Inflammatory macrophage treated with lipopolysaccharide for 1 hour (primary cell): ENCODE data around the gene KCNF1.

Experiments
- DNase-seq, 2 donors: peaks; one replicate each; pipeline ENCODE4 v3.0.0-alpha.2; 2020 to 2022

The KCNF1 gene

DNA sequence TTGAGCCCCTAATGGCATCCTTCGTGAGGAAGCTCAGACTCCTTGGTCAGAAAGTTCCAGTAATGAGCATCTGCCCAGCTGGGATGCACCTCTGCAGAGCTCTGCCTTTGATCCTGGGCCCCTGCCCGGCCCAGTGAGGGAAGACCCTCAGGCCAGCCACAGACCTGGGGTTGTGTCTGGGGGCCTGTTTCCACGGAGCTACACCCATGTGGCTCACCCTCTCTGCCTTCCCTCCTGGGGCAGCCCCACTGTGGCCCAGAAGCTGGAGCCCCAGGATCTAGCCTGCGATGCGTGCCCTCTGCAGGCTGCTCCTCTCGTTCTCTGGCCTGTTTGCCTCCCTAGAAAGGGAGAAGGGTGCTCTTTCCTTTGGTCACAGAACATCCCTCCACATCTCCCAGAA lies 9.8 kb downstream of the KCNF1 start:
- no peak for DNase-seq

GRCh38 chr2:10922307-10923007 lies 10.7 kb downstream of the KCNF1 start:
- DNase-seq: no peak

GRCh38 chr2:10923008-10923375 lies 11.3 kb downstream of the KCNF1 start:
- no peak for DNase-seq

GRCh38 chr2:10923965-10924364 lies 12.2 kb downstream of the KCNF1 start:
- no peak for DNase-seq

- no peak for DNase-seq
Measured at GRCh38 chr2:10924441-10924840, 12.7 kb downstream of the KCNF1 start.

DNA sequence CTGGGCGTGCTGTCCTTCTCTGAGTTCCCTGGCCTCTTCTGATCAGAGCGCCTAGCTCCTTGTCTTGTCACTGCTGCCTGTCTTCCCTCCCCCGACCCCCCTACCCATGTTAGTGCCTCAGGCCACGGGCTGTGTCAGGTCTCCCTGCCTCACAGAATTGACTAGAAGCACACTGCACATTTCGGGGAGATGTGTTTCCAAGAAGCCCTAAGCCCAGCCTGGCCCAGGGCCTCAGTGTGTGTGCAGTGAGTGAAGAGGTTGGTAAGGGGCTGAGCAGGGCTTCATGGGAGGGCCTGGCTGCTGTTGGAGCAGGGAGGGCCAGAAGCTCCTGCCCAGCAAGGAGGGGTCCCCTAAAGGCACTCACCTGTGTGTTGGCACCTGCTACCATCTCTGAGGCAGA lies 13.1 kb downstream of the KCNF1 start:
- DNase-seq: no peak

- no peak for DNase-seq
Measured at GRCh38 chr2:10926191-10926820, 14.6 kb downstream of the KCNF1 start.

DNA sequence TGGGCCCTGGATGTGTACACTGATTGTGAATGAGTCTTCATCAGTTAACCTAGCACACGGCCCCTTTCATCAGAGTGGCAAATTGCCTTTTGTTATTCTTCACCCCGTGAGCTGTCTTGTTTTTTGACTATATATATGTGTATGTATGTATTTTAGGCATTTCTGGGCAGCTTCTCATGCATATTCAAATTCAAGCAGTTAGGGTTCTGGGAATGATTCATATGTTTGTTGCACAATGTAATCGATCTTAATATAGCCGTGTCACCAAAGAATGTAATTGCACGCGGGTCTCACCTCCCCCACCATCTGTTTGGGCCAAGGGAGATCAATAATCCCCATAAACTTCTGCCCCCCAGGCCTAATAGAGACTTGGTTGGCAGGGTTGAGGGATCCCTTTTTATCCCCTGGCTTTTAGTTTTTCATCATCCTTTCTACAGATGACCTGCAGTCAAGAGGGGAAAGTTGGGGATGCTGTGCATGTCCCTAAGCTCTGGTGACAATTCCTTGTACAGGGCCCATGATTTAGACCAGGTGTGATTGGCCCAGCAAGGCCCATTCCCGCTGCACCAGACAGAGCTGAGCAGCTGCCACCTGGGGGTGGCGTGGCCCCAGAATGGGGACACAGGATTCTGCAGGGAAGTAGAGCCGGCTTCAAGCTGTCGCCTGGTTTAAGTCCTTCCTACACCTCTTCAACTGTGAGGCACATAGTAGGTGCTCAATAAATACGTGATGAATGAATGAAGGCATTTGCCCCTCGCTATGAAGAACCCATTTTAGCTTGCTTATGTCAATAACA lies 19.2 kb downstream of the KCNF1 start:
- DNase-seq: no peak

GRCh38 chr2:10931710-10932255 lies 20.0 kb downstream of the KCNF1 start:
- no peak for DNase-seq

GRCh38 chr2:10932345-10933151 lies 20.8 kb downstream of the KCNF1 start:
- DNase-seq: no peak

DNA sequence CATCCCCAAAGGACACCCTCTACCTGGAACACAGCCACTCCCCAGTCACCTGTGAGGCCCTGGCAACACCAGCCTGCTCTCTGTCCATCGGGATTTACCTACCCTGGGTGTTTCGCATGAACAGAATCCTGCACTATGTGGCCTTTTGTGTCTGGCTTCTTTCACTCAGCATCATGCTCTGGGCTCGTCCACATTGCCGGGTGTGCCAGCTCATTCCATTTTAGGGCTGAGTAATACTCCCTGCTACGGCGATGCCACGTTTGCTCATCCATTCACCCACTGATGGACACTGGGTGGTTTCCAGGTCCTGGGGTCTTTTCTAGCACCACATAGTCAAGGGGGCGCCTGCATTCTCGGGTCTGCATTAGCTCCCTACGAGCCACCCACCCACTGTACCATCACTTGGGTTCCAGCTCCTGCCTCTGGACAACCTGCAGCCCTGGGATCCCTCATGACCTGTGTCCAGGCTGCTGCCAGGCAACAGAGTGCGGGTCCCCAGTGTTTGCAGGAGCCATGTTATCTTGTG lies 22.0 kb downstream of the KCNF1 start:
- DNase-seq: no peak

GRCh38 chr2:10934308-10934978 lies 22.7 kb downstream of the KCNF1 start:
- DNase-seq: no peak

- no peak for DNase-seq
Measured at GRCh38 chr2:10934979-10935350, 23.2 kb downstream of the KCNF1 start.

DNA sequence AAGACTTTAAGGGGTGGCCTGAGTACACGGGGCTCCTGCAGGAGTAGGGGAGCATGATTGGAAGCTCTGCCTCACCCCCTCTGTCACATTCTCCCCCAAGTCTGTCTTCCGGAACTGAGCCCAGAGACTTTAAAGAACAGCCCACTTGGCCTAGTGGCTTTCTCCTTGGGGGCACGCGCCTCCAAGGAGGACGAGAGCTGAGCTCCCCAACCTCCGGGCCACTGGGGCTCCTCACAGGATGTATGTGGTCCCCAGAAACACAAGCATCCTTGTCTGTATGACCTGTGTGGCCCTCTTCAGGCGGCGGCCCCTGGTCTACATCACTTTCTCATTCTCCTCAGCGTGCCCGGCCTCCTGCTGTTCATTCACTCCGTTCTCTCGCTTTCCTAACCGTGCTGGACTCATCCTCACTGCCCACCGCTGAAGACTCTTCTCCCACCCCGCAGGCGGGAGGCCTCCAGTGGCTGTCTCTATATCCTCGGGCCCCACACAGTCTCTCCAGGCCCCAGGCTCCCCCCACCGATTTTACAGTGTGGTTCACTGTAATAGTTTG lies 23.7 kb downstream of the KCNF1 start:
- no peak for DNase-seq

GRCh38 chr2:10935953-10936942 lies 24.5 kb downstream of the KCNF1 start:
- DNase-seq: peak in 1 of 2 donors; percentile 0

GRCh38 chr2:10939058-10939457 lies 27.3 kb downstream of the KCNF1 start:
- no peak for DNase-seq

GRCh38 chr2:10940596-10940995 lies 28.9 kb downstream of the KCNF1 start:
- DNase-seq: no peak

GRCh38 chr2:10941383-10941782 lies 29.6 kb downstream of the KCNF1 start:
- DNase-seq: no peak

DNA sequence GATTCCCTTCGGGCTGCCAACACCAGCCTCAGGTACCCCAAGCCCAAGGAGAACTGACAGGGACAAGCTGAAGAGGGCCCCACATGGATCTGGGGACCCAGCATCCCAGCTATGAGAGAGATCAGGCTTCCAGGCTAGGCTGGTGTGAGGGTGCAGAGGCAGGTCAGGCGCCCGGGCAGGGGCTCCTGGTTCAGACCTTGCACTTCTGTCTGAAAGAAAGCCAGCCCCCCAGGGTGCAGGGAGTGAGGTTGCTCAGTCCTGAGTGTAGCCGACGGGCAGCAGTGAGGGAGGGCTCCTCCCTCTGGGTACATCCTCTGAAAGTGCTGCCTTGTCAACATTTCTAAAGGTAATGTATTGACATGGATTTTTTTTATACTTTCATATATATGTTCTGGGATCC lies 33.1 kb downstream of the KCNF1 start:
- DNase-seq: no peak

DNA sequence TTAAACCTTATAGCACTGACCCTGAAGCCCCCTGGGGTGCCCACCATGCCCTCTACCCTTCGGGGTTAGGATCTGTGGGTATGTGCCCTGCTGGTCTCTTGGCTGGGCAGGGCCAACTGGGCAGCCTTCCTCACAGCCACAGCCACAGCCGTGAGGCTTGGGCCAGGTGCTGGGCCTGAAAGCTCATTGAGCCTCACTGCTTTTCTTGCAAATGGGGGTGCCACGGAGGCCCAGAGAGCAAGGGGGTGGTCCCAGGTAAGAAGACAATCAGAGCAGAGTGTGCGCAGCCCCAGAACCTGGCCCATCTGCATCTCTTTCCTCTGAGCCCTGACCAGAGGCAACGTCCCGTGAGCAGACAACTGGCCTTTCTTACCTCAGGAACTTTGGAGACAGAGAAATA lies 34.7 kb downstream of the KCNF1 start:
- no peak for DNase-seq
